GM19238 (cell line): ENCODE results near the gene RNF144A.

Experiments used
- DNase-seq: peaks from one replicate; pipeline ENCODE4 v3.0.0; 2011; ENCODE audit warnings: low spot score; ENCODE audit not compliant: insufficient read length

Gene RNF144A

DNA sequence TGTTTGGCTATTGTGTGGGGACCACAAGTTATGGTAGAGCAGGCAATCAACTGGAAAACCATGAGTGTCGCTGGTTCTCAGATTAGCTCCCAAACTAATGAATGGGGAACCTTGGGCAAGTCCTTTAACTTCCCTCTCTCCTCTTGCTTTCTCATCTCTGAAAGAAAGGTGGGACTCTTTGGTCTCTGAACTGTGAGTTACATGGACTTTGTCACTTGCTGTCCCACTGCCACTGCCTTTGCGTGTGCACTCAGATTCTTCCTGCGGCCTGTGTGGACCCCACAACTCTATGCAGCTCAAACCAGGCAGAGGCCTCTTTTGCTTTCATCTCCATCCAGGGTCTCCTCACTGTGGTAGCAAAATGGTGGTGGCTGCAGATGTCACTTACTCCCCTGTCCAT is 86.7 kb downstream of the RNF144A start:
- no peak for DNase-seq

GRCh38 chr2:7004636-7005035 is 87.4 kb downstream of the RNF144A start:
- DNase-seq, result no peak

- DNase-seq, result no peak
These were observed 90.3 kb downstream of the RNF144A start for GRCh38 chr2:7007488-7007845.

DNA sequence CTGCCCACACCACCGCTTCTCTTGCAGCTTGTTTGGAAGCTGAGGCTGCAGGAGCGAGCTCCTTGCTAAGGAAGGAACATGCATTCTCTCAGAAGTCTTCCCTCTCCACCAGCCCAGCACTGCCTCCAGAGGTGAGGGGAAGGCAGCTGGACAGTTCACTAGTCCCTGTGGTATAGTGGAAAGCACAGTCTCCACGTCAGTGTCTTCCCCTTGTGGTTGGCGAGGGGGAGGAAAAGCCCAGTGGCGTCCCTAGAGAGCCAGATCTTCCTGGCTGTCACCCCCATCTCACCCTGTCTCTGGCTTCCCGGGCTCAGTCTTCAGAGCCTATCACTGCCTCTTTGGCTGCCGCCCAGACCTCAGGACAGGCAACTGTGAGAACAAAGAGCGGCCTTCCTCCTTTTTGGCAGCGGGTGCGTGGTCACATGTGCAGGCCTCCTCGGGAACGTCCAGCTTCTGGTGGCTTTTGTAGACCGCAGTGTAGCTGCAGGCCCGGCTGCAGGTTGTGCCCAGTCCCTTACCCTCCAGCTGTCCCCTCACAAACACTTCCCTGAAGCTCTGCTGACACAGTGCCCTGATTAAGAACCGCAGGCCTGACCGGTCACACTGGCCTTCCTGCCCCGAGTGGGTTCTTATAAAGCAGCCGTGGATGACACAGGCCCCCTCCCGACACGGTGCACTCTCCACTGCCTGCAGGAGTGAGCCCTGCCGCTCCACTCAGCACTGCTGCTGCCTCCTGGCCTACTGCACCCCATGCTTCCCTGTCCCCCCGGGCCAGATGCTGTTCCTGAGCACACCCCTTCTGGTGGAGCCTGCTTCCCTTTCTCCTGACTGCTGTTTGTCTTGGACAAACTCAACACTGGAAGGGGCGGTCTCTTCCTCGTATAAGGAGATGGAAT is 90.9 kb downstream of the RNF144A start:
- DNase-seq, result no peak

- DNase-seq, result no peak
These were observed 92.1 kb downstream of the RNF144A start for GRCh38 chr2:7009207-7009911.

DNA sequence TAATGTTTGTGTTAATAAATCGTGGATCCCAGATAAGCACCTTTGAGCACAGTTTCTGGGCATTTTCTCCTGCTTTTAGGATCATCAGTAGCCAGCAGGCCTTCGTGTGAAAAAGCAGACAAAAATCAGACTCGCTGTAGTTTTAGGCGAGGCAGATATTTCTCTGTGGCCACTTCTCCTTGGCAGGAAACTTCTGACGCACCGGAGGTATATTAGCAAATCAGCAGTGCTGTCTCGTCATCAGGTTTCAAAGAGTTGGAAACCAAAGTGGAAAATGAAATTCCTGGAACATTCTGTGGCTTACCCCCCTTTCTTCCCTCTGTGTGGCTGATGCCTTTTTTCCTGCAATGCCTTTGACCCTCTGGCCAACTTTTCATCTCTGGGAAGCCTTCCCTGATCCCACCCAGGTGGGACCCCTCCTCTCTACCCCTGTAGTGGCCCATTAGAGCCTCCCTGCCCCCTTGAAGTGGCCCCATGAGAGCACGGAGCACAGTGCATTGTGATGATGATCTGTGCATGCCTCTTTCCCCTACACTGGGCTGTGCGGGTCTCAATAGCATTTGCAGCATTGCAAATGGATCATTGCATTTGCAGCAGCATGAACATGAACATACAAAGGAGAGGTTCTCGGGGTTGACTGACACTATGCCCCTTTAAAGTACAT is 93.3 kb downstream of the RNF144A start:
- DNase-seq, result no peak

DNA sequence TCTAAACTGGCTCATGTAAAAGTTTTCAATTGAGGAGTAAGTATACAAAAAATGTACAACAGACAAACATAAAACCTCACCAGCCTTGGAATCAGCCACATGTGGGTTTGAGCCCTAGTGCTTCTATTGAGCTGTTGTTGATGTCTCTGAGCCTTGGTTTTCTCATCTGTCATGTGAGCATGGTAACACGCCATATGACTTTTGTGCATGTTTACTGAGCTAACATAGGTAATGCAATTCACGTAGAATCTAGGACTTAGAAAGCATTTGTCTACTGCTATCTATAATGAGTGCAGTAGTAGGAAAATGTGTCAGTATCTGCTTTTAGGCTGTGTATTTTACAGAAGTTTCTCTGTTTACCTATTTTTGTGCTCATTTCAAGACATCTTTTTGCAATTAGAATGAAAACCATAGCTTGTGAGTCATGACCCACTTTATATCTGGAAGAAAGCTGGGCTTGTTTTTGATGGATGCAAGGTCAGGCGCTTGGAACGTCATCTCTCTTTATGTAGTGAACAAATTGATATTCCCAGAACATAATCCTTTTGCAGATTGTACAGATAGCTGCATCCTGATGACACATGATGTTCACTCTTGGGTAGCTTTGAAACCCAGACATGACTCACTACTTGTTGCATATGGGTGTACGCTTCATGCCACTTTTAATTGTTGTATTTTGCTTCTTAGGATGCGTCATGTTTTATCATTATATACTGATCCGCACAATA is 94.3 kb downstream of the RNF144A start:
- no peak for DNase-seq

DNA sequence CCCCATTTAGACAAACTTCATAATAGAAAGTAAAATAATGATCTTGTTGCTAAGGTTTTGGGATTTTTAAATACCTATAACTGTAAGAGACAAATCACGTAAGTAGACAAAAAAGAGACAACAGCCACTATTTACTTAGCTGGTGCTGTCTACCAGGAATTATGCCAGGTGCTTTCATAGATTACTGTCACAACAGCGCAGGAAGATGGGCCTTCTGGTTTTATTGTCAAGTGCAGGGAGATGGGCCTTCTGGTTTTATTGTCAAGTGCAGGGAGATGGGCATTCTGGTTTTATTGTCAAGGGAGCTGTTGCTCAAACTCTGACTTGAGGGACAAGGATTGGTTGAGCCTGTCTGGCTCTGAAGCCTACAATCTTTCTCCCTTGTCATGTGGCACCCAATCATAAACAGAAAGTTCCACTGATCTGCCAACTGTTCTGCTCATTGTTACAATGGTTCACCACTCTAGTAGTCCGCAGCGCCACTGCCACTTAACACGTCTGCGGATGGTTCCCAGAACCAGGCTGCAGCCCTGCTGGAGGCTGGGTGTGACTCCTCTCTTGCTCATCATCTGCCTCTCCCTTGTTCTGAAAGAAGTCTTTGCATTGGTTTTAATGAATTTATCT is 95.0 kb downstream of the RNF144A start:
- no peak for DNase-seq

DNA sequence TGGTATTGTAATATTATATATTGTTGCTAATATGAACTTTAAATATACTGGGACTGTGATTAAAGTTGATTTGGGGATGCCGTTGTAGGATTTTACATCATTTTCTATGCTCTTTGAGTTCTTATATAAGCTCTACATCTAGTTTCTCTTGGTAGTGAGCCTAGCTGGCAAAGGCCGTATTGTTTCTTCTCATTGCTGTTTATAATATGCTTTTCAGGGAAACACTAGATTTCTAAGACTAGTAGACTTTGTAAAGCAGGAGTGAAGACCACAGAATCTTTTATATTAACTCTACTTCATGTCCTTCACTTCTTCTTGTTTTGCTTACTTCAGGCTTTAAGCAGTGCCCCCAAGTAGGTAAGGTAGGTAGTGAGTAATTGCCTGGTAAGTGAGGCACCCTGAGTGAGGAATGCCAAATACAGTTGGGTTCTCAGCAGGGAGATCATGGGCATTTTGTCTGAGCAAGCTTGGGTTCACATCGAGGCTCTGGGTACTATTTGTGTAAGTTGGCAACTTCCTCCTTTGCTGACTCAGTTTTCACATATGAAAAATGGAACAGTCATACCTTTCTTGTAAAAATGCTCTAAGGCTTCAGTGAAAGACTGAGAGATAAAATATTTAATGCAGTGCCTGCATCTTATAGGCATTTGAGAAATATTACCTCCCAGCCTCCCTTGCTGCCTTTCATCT is 96.4 kb downstream of the RNF144A start:
- DNase-seq, result no peak

GRCh38 chr2:7014174-7014640 is 97.0 kb downstream of the RNF144A start:
- no peak for DNase-seq

DNA sequence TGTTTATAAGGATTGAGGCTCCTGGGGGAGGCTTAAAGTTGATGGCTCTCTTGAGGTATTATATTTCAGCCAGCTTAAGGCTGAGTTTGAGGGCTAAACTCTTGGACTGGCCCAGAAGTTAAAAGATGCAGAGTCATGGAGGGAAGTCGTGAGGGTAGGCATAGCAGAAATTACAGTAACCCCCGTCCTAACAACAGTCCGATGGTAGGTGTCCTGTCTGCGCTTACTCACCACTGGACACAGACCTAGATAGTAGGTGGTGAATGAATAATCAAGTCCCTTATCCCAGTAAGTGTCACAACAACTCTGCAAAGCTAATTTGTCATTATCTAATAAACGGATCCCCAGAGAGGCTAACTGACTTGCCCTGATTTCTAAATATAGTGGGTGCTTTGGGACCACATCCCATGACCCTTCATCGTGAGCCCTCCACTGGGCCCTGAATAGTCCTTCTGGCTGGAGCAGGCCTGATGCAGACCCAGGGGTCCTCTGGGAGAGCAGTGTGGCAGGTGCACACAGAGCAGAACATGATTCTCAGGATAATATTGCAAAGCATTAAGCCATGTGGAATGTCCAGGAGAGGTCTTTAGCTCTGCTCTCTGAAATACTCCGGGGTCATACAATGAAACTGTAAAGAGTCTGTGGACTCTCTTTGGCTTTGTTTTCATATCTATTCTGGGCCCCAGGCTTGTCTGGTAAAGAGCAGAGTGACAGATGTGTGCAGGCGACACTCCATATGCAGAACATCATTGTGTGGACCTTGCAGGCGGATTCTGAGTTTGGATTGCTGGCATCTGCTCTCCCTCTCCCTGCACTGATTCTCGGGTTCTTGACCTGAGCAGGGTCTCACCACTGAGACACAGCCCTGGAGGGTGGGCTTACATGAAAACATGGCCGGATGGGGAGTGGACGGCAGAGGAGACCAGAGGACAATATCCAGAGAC is 98.1 kb downstream of the RNF144A start:
- DNase-seq, result no peak

DNA sequence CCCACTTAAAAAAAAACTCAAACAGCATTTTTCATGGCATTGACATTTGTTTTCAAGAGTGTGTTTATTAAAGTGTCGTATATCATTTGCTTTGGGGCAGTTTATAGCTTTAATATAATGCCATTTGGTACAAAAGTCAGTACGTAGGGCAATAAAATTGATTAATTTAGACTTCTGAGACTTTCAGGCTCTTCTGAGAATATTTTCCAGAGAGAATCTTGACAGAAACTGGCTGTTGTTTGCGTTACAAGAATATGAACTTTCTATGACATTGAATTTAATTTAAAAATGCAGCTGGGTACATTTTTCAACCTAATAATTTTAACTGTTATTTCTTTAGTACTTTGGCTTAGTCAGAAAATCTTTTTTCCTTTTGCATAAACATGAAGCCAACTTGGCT is 98.9 kb downstream of the RNF144A start:
- DNase-seq, result no peak

- DNase-seq, result no peak
These were observed 99.5 kb downstream of the RNF144A start for GRCh38 chr2:7016601-7017211.

- no peak for DNase-seq
These were observed 100.6 kb downstream of the RNF144A start for GRCh38 chr2:7017671-7018281.

DNA sequence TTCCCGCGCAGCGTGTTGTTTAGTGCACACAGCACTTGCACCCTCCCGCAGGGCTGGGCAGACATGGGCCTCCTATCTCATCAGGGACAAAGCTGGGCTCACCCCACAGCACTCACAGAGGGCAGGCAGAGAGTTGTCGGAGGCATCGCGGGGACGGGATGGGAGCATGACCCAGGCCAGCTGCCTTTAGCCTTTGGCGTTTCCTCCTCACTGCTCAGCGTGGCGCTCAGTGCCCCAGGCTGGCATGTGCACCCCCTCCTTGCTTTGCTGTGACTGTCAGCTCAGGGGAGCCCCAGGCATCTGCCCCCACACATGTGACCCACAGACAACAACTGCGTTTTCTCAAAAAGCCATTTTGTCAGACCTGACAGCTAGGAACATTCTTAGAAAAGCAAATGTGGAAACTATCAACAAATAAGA is 101.1 kb downstream of the RNF144A start:
- DNase-seq, result no peak

DNA sequence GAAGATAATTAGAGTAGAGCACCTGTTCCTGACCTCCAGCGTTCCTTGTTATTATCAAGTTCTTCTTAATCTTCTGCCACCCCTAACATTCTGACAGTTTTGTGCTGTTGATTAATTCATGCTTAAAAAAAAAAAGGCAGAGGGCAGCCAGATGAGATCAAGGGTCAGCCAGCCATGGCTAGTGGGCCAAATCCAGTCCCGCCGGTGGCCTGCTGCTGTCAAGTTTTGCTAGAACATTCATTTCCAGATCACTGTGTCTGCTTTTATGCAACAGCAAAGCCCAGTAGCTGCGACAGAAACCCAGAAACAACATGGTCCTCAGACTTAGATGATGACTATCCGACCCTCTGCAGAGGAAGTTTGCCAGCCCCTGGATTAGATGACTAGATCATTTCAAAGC is 101.6 kb downstream of the RNF144A start:
- no peak for DNase-seq

DNA sequence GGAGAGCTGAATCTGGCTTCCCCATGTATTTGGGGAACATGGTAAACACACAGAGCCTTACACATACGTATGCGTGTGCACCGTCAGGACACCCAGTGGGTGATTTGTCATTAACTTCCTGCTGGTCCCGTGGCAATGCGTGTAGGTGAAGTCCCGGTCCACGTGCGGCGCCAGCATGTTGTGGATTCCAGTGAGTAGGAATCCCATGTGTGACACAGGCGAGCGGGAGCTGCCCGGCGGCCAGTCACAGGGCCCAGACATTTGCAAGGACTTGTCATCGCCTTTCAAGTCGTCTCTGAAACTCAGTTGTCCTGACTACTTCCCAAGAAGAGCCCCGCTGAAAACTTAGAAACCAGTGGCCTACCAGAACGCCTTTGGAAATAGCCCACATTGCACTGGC is 102.0 kb downstream of the RNF144A start:
- DNase-seq, result no peak

DNA sequence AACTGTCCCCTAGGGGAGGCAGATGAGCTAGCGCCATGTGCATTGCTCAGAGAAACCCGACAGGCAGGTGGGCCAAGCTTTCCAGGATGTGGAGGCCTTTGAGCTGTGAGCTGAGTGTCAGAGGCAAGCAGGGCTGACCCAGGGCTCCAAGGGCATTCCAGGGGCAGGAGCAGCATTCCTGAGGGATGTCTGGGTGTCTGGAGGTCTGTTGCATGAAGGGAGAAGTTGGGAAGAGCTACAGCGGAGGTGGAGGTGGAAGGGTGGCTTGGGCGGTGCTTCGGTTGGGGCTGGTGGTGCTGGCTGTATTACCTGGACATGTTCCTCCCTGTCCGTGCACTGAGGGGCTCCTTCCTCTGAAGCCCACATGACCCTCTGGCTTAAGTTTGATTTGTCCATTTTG is 102.8 kb downstream of the RNF144A start:
- no peak for DNase-seq
